Neural progenitor cell (in vitro differentiated cells): Measurements from ENCODE around the gene SPC24. TPM values are rescaled to one million over a fixed set of nuclear protein-coding genes. Genes with fewer than 3 reads are reported as not detected.

ENCODE experiments used
- DNase-seq: peaks from one replicate; pipeline ENCODE4 v3.0.0-alpha.2; 2016; ENCODE audit warnings: low spot score
- H2AFZ ChIP-seq: fragments of 200-600 bp; sonication (generic); replicated peaks from 2 replicates; pipeline ENCODE4 v1.6.1; 2016; ENCODE audit warnings: antibody characterized with exemption
- H3F3A ChIP-seq: fragments of 200-600 bp; sonication (generic); 2 replicates; pipeline ENCODE4 v1.6.1; 2016; ENCODE audit warnings: antibody characterized with exemption, low read depth
- H3K27ac ChIP-seq: fragments of 200-600 bp; sonication (generic); 2 replicates; pipeline ENCODE4 v1.5.1; 2016; ENCODE audit warnings: mild to moderate bottlenecking
- H3K27me3 ChIP-seq: fragments of 200-600 bp; sonication (generic); 2 replicates; pipeline ENCODE4 v1.6.1; 2016; ENCODE audit warnings: mild to moderate bottlenecking, moderate library complexity
- H3K36me3 ChIP-seq: fragments of 200-600 bp; sonication (generic); 2 replicates; pipeline ENCODE4 v1.5.1; 2016
- H3K4me1 ChIP-seq: fragments of 200-600 bp; sonication (generic); 2 replicates; pipeline ENCODE4 v1.6.1; 2016; ENCODE audit warnings: mixed run types
- H3K4me2 ChIP-seq: fragments of 200-600 bp; sonication (generic); 2 replicates; pipeline ENCODE4 v1.6.1; 2016
- H3K4me3 ChIP-seq: fragments of 200-600 bp; sonication (generic); 2 replicates; pipeline ENCODE4 v1.5.1; 2016
- H3K79me2 ChIP-seq: fragments of 200-600 bp; sonication (generic); 2 replicates; pipeline ENCODE4 v1.6.1; 2016; ENCODE audit warnings: low read depth
- H3K9ac ChIP-seq: fragments of 200-600 bp; sonication (generic); 2 replicates; pipeline ENCODE4 v1.6.1; 2016
- H3K9me3 ChIP-seq: fragments of 200-600 bp; sonication (generic); 2 replicates; pipeline ENCODE4 v1.5.1; 2016; ENCODE audit warnings: low read depth
- H4K20me1 ChIP-seq: fragments of 200-600 bp; sonication (generic); 2 replicates; pipeline ENCODE4 v1.6.1; 2016; ENCODE audit warnings: low read depth
- H3K27ac Mint-ChIP-seq: 3 replicates; pipeline ENCODE4 v1.8.0; 2021; ENCODE audit warnings: mixed read lengths
- H3K27me3 Mint-ChIP-seq: 2 replicates; pipeline ENCODE4 v1.8.0; 2022; ENCODE audit warnings: low read depth, mild to moderate bottlenecking, inconsistent platforms, moderate library complexity, mixed read lengths; ENCODE audit not compliant: insufficient read depth
- H3K36me3 Mint-ChIP-seq: 3 replicates; pipeline ENCODE4 v1.8.0; 2021; ENCODE audit warnings: mixed read lengths
- H3K4me1 Mint-ChIP-seq: 3 replicates; pipeline ENCODE4 v1.8.0; 2021; ENCODE audit warnings: mixed read lengths
- H3K4me3 Mint-ChIP-seq: 3 replicates; pipeline ENCODE4 v1.8.0; 2021; ENCODE audit warnings: mild to moderate bottlenecking, moderate library complexity, mixed read lengths
- H3K9me3 Mint-ChIP-seq: 3 replicates; pipeline ENCODE4 v1.8.0; 2020; ENCODE audit warnings: mixed read lengths
- EZH2 ChIP-seq: fragments of 200-600 bp; sonication (generic); IDR thresholded peaks from 2 replicates; pipeline ENCODE4 v1.6.1; 2017; ENCODE audit warnings: antibody characterized with exemption, mild to moderate bottlenecking, moderate library complexity
- EZH2phosphoT487 ChIP-seq: fragments of 200-600 bp; sonication (generic); IDR thresholded peaks from 2 replicates; pipeline ENCODE4 v1.6.1; 2017; ENCODE audit warnings: antibody characterized with exemption
- total RNA-seq: library from RNA; depleted of rRNA; stranded (reverse); fragments of >200 nt; gene quantifications from 2 replicates; pipeline ENCODE4 v1.2.3, GENCODE V29; 2015; ENCODE audit warnings: low replicate concordance
- TF ChIP-seq, protein P1 (sequence below): fragments of 200-600 bp; sonication (generic); IDR thresholded peaks from 2 replicates; pipeline ENCODE4 v1.5.1; 2017; ENCODE audit warnings: antibody characterized with exemption, mild to moderate bottlenecking

Gene SPC24
- total RNA-seq, 1 donor from 2014 or later: 57.1 TPM

- H3K4me2 ChIP-seq: no peak overlapping the region
- peaks cover 15% of the 10 kb centered on the region for H3K79me2 ChIP-seq
- peaks cover 10% of the 10 kb centered on the region for H3F3A ChIP-seq
- H3K36me3 ChIP-seq: peaks cover 1% of the 10 kb centered on the region
- H4K20me1 ChIP-seq: peaks cover 51% of the 10 kb centered on the region
- no peak overlapping the region for H3K27ac ChIP-seq
- no peak overlapping the region for H3K4me3 ChIP-seq
- no peaks in the 10 kb centered on the region for H3K4me1 ChIP-seq
- Mint-ChIP-seq H3K4me3 (no peak overlapping the region), H3K27ac (no peak overlapping the region), H3K36me3 (peaks cover 36% of the 10 kb centered on the region), H3K27me3 (peaks cover 6% of the 10 kb centered on the region), H3K4me1 (no peaks in the 10 kb centered on the region), H3K9me3 (no peaks in the 10 kb centered on the region)
- H3K9me3 ChIP-seq: no peaks in the 10 kb centered on the region
- H3K9ac ChIP-seq: no peak overlapping the region
- H3K27me3 ChIP-seq: no peaks in the 10 kb centered on the region
- H2AFZ ChIP-seq: no peak overlapping the region
- TF ChIP-seq, protein P1, sequence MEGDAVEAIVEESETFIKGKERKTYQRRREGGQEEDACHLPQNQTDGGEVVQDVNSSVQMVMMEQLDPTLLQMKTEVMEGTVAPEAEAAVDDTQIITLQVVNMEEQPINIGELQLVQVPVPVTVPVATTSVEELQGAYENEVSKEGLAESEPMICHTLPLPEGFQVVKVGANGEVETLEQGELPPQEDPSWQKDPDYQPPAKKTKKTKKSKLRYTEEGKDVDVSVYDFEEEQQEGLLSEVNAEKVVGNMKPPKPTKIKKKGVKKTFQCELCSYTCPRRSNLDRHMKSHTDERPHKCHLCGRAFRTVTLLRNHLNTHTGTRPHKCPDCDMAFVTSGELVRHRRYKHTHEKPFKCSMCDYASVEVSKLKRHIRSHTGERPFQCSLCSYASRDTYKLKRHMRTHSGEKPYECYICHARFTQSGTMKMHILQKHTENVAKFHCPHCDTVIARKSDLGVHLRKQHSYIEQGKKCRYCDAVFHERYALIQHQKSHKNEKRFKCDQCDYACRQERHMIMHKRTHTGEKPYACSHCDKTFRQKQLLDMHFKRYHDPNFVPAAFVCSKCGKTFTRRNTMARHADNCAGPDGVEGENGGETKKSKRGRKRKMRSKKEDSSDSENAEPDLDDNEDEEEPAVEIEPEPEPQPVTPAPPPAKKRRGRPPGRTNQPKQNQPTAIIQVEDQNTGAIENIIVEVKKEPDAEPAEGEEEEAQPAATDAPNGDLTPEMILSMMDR: no peak
- no peak for TF ChIP-seq EZH2
- no peak for TF ChIP-seq EZH2phosphoT487
- no peak for DNase-seq
Observed at GRCh38 chr19:11111117-11111770, 44.3 kb downstream of the SPC24 start.

DNA sequence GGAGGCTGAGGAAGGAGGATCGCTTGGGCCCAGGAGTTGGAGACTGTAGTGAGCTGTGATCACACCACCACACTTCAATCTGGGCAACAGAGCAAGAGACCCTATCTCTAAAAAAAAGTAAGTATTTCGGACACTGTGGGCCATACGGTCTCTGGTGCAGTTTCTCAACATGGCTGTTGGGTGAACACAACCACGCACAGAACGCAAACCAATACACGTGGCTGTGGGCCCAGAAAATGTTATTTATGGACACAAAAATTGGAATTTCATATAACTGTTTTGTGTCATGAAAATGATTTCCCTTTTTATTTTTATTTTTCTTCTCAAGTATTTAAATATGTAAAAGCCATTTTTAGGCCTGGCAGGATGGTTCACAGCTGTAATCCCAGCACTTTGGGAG lies 46.8 kb downstream of the SPC24 start:
- Mint-ChIP-seq H3K36me3 (peaks cover 31% of the 10 kb centered on the region), H3K27me3 (peaks cover 2% of the 10 kb centered on the region), H3K4me3 (no peak overlapping the region), H3K27ac (no peak overlapping the region), H3K9me3 (no peaks in the 10 kb centered on the region), H3K4me1 (no peaks in the 10 kb centered on the region)
- no peak for DNase-seq
- Histone ChIP-seq H3K79me2 (peaks cover 36% of the 10 kb centered on the region), H3K27me3 (no peaks in the 10 kb centered on the region), H3K4me3 (no peak overlapping the region), H3K4me2 (no peak overlapping the region), H3K9ac (no peak overlapping the region), H2AFZ (no peak overlapping the region), H3K4me1 (no peaks in the 10 kb centered on the region), H3K27ac (no peak overlapping the region), H3F3A (peaks cover 10% of the 10 kb centered on the region), H3K36me3 (peaks cover 8% of the 10 kb centered on the region), H4K20me1 (peaks cover 65% of the 10 kb centered on the region), H3K9me3 (no peaks in the 10 kb centered on the region)
- no peak for TF ChIP-seq EZH2phosphoT487
- TF ChIP-seq, protein P1: no peak
- TF ChIP-seq EZH2: no peak

DNA sequence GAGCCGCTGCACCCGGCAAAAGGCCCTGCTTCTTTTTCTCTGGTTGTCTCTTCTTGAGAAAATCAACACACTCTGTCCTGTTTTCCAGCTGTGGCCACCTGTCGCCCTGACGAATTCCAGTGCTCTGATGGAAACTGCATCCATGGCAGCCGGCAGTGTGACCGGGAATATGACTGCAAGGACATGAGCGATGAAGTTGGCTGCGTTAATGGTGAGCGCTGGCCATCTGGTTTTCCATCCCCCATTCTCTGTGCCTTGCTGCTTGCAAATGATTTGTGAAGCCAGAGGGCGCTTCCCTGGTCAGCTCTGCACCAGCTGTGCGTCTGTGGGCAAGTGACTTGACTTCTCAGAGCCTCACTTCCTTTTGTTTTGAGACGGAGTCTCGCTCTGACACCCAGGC lies 49.1 kb downstream of the SPC24 start:
- Histone ChIP-seq H3F3A (peaks cover 13% of the 10 kb centered on the region), H3K4me2 (no peak overlapping the region), H3K4me3 (no peak overlapping the region), H3K36me3 (peaks cover 8% of the 10 kb centered on the region), H3K4me1 (no peaks in the 10 kb centered on the region), H3K9ac (no peak overlapping the region), H3K9me3 (no peaks in the 10 kb centered on the region), H3K79me2 (peaks cover 55% of the 10 kb centered on the region), H3K27me3 (no peaks in the 10 kb centered on the region), H2AFZ (no peak overlapping the region), H3K27ac (no peak overlapping the region), H4K20me1 (peaks cover 69% of the 10 kb centered on the region)
- no peaks in the 10 kb centered on the region for H3K4me1 Mint-ChIP-seq
- no peaks in the 10 kb centered on the region for H3K9me3 Mint-ChIP-seq
- TF ChIP-seq, protein P1: no peak
- TF ChIP-seq EZH2 (no peak), EZH2phosphoT487 (no peak)
- peaks cover 4% of the 10 kb centered on the region for H3K27me3 Mint-ChIP-seq
- H3K36me3 Mint-ChIP-seq: peaks cover 32% of the 10 kb centered on the region
- H3K27ac Mint-ChIP-seq: no peak overlapping the region
- no peak overlapping the region for H3K4me3 Mint-ChIP-seq
- DNase-seq: no peak
